C4-2B (cell line): ENCODE measurements around the gene KAT5.

Experiments used
- CTCF ChIP-seq: fragments of 450-650 bp; conservative IDR thresholded peaks from 2 replicates; pipeline ENCODE4 v1.5.1; 2017; ENCODE audit warnings: mild to moderate bottlenecking
- ZFX ChIP-seq: fragments of 450-650 bp; IDR thresholded peaks from 2 replicates; pipeline ENCODE4 v1.6.1; 2017

DNA sequence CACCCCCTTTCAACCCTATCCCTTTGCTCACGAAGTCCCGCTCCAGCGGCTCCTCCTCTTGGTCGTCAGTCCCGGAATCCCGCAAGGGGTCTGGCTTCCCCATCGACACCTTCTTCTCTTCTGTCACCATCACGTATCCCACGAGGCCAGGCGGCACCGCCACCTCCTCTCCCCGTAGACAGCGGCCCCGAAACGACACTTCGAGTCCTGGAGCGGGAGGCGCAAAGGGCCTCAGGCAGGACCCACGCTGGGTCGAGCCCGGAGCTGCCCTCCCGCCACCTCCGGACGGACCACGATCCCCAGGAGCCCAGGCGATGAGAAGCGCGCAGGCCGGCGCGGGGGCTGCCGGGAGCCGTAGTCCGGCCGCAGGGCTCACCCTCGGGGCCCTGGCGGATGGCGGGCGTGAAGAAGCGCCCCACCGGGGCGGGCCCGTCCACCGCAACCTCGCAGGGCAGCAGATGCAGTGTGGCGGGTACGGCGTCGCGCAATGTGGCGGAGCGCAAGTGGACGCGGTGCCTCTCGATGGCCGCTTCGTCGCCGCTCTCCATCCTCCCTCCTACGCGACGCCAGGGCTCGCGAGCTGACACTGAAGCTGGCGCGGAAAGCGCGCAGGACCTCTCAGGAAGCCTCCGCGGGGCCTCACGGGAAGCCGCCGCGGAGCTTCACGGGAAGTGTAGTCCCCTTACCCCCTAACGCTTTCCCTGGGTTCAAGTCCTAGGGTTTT, 8.3 kb downstream of the KAT5 start, which contains the start of gene RNASEH2C:
- no peak for TF ChIP-seq CTCF
- TF ChIP-seq ZFX = peak; percentile 92
